IMR-90 (cell line): ENCODE measurements around the gene MRTFA. TPM values are rescaled to one million over a fixed set of nuclear protein-coding genes. Genes with fewer than 3 reads are reported as not detected.
A peak's percentile ranks its signal among the peaks of the same experiment; 100 is the strongest.

ENCODE experiments used
- ATAC-seq: fragments of 200-7000 bp; cut with Tn5 transposase; 2 replicates; pipeline ENCODE4 v1.9.1; 2020; ENCODE audit warnings: low read depth, mild to moderate bottlenecking, moderate library complexity
- BruUV-seq: library from RNA; stranded (reverse); fragments of 400-500 nt; replicated peaks from 2 replicates; lab custom pipeline; 2021; lab: Mats Ljungman, UMichigan
- CTCF ChIA-PET: fragments of 300-600 bp; formaldehyde crosslinking; extraction: SDS; loops from one replicate; lab custom pipeline; 2021; ENCODE audit warnings: antibody characterized with exemption; lab: Yijun Ruan, JAX
- POLR2A ChIA-PET: fragments of 300-600 bp; sonication (Branson Sonifier 250); formaldehyde crosslinking; loops from one replicate; lab custom pipeline; 2022; ENCODE audit warnings: antibody characterized with exemption; ENCODE audit not compliant: unreplicated experiment; lab: Charles Lee
- DNase-seq: peaks from one replicate; pipeline ENCODE4 v3.0.0; 2013
- H2AFZ ChIP-seq: replicated peaks from 2 replicates; pipeline ENCODE3; 2013; ENCODE audit warnings: low read length, mild to moderate bottlenecking; ENCODE audit not compliant: poor library complexity
- H2AK5ac ChIP-seq: 2 replicates; pipeline ENCODE4 v1.6.1; 2013; ENCODE audit warnings: low read depth, low read length, inconsistent platforms
- H2AK9ac ChIP-seq: replicated peaks from 2 replicates; pipeline ENCODE3; 2013; ENCODE audit warnings: mild to moderate bottlenecking, low read depth, low read length, moderate library complexity; ENCODE audit not compliant: poor library complexity
- H2BK120ac ChIP-seq: 2 replicates; pipeline ENCODE4 v1.6.1; 2013; ENCODE audit warnings: low read depth, low read length, inconsistent platforms
- H2BK15ac ChIP-seq: 3 replicates; pipeline ENCODE4 v1.6.1; 2013; ENCODE audit warnings: low read depth, low read length, inconsistent platforms
- H2BK20ac ChIP-seq: 2 replicates; pipeline ENCODE4 v1.6.1; 2013; ENCODE audit warnings: low read depth, mild to moderate bottlenecking, inconsistent platforms, low read length, moderate library complexity
- H2BK5ac ChIP-seq: 2 replicates; pipeline ENCODE4 v1.6.1; 2013; ENCODE audit warnings: mild to moderate bottlenecking, low read depth, low read length, inconsistent platforms; ENCODE audit not compliant: poor library complexity, severe bottlenecking
- H3K14ac ChIP-seq: replicated peaks from 2 replicates; pipeline ENCODE4 v1.6.1; 2013; ENCODE audit warnings: low read depth, low read length, inconsistent platforms
- H3K18ac ChIP-seq: 2 replicates; pipeline ENCODE4 v1.6.1; 2013; ENCODE audit warnings: low read depth, low read length, control low read depth
- H3K23ac ChIP-seq: 2 replicates; pipeline ENCODE4 v1.6.1; 2013; ENCODE audit warnings: low read depth, low read length, inconsistent platforms
- H3K27ac ChIP-seq: 2 replicates; pipeline ENCODE4 v1.5.1; 2013; ENCODE audit warnings: mild to moderate bottlenecking, control low read depth, low read length; ENCODE audit not compliant: insufficient read depth
- H3K27me3 ChIP-seq: 2 replicates; pipeline ENCODE4 v1.6.1; 2013; ENCODE audit warnings: low read length; ENCODE audit not compliant: control insufficient read depth, insufficient read depth
- H3K36me3 ChIP-seq: 2 replicates; pipeline ENCODE4 v1.6.1; 2013; ENCODE audit warnings: low read length, mixed read lengths; ENCODE audit not compliant: control insufficient read depth, insufficient read depth
- H3K4ac ChIP-seq: 2 replicates; pipeline ENCODE4 v1.6.1; 2013; ENCODE audit warnings: low read depth, low read length, inconsistent platforms
- H3K4me1 ChIP-seq: 2 replicates; pipeline ENCODE4 v1.6.1; 2013; ENCODE audit warnings: low read length, mixed read lengths; ENCODE audit not compliant: control insufficient read depth, insufficient read depth
- H3K4me2 ChIP-seq: 2 replicates; pipeline ENCODE4 v1.6.1; 2013; ENCODE audit warnings: low read depth, mild to moderate bottlenecking, control low read depth, low read length, moderate library complexity
- H3K4me3 ChIP-seq: 2 replicates; pipeline ENCODE4 v1.5.1; 2013; ENCODE audit warnings: low read depth, mild to moderate bottlenecking, control low read depth, low read length, moderate library complexity; ENCODE audit not compliant: insufficient read depth
- H3K56ac ChIP-seq: 2 replicates; pipeline ENCODE4 v1.6.1; 2013; ENCODE audit warnings: low read length, inconsistent platforms; ENCODE audit not compliant: insufficient read depth; ENCODE audit errors: extremely low read depth
- H3K79me1 ChIP-seq, 2 experiments: 2 replicates each; pipeline ENCODE4 v1.6.1; 2013; ENCODE audit warnings: low read length in 2 of 2, inconsistent platforms in 1 of 2, low read depth in 1 of 2
- H3K9ac ChIP-seq: 2 replicates; pipeline ENCODE4 v1.6.1; 2013; ENCODE audit warnings: low read depth, low read length, control low read depth
- H3K9me1 ChIP-seq: 2 replicates; pipeline ENCODE4 v1.6.1; 2013; ENCODE audit warnings: low read length, inconsistent platforms; ENCODE audit not compliant: insufficient read depth
- H3K9me3 ChIP-seq: 2 replicates; pipeline ENCODE4 v1.6.1; 2013; ENCODE audit warnings: low read length; ENCODE audit not compliant: control insufficient read depth, insufficient read depth
- H4K20me1 ChIP-seq: 2 replicates; pipeline ENCODE4 v1.6.1; 2013; ENCODE audit warnings: low read length, inconsistent platforms; ENCODE audit not compliant: insufficient read depth
- H4K5ac ChIP-seq: 2 replicates; pipeline ENCODE4 v1.6.1; 2013; ENCODE audit warnings: mild to moderate bottlenecking, low read depth, low read length, control low read depth
- H4K8ac ChIP-seq, 2 experiments: 2 replicates each; pipeline ENCODE4 v1.6.1; 2013; ENCODE audit warnings: low read depth in 2 of 2, low read length in 2 of 2, control low read depth in 1 of 2, inconsistent platforms in 1 of 2
- H4K91ac ChIP-seq: 2 replicates; pipeline ENCODE4 v1.6.1; 2013; ENCODE audit warnings: low read depth, low read length, inconsistent platforms; ENCODE audit not compliant: insufficient read depth
- BHLHE40 ChIP-seq: fragments of 150-350 bp; IDR thresholded peaks from 2 replicates; pipeline ENCODE4 v1.6.1; 2016; ENCODE audit warnings: mild to moderate bottlenecking, low read depth, low read length
- CEBPB ChIP-seq: IDR thresholded peaks from 2 replicates; pipeline ENCODE4 v1.6.1; 2012; ENCODE audit warnings: low read depth, low read length, improper control_type of control experiment
- CHD1 ChIP-seq: IDR thresholded peaks from 2 replicates; pipeline ENCODE4 v1.6.1; 2012; ENCODE audit warnings: low read depth, low read length, improper control_type of control experiment
- CTCF ChIP-seq: conservative IDR thresholded peaks from 2 replicates; pipeline ENCODE4 v1.5.1; 2012; ENCODE audit warnings: mild to moderate bottlenecking, low read depth, low read length, improper control_type of control experiment
- ELK1 ChIP-seq: fragments of 150-350 bp; IDR thresholded peaks from 2 replicates; pipeline ENCODE4 v1.6.1; 2016; ENCODE audit warnings: low read depth, mild to moderate bottlenecking, low read length, moderate library complexity, borderline replicate concordance
- FOS ChIP-seq: fragments of 150-350 bp; IDR thresholded peaks from 2 replicates; pipeline ENCODE4 v1.6.1; 2016; ENCODE audit warnings: low read depth, low read length
- MAFK ChIP-seq: IDR thresholded peaks from 2 replicates; pipeline ENCODE4 v1.6.1; 2012; ENCODE audit warnings: low read depth, low read length, improper control_type of control experiment
- MAZ ChIP-seq: IDR thresholded peaks from 2 replicates; pipeline ENCODE4 v1.6.1; 2012; ENCODE audit warnings: low read depth, mild to moderate bottlenecking, low read length, improper control_type of control experiment, moderate library complexity, borderline replicate concordance
- MXI1 ChIP-seq: IDR thresholded peaks from 2 replicates; pipeline ENCODE4 v1.6.1; 2012; ENCODE audit warnings: low read depth, mild to moderate bottlenecking, low read length, moderate library complexity, borderline replicate concordance
- NFE2L2 ChIP-seq: fragments of 150-350 bp; IDR thresholded peaks from 2 replicates; pipeline ENCODE4 v1.6.1; 2016; ENCODE audit warnings: low read depth, mild to moderate bottlenecking, low read length
- POLR2A ChIP-seq: IDR thresholded peaks from 2 replicates; pipeline ENCODE4 v1.6.1; 2012; ENCODE audit warnings: mild to moderate bottlenecking, low read depth, low read length
- RAD21 ChIP-seq: IDR thresholded peaks from 2 replicates; pipeline ENCODE4 v1.6.1; 2012; ENCODE audit warnings: low read length, improper control_type of control experiment
- RCOR1 ChIP-seq: IDR thresholded peaks from 2 replicates; pipeline ENCODE4 v1.6.1; 2012; ENCODE audit warnings: mild to moderate bottlenecking, low read length, improper control_type of control experiment; ENCODE audit not compliant: insufficient replicate concordance
- RFX5 ChIP-seq: IDR thresholded peaks from 2 replicates; pipeline ENCODE4 v1.8.0; 2012; ENCODE audit warnings: low read depth, mild to moderate bottlenecking, low read length, moderate library complexity
- SMC3 ChIP-seq: fragments of 150-350 bp; IDR thresholded peaks from 2 replicates; pipeline ENCODE4 v1.6.1; 2016; ENCODE audit warnings: low read depth, mild to moderate bottlenecking, antibody characterized with exemption, low read length, moderate library complexity
- dilution Hi-C: fragments of 300-500 bp; cut with HindIII; formaldehyde crosslinking; loops from one replicate; pipeline ENCODE4 v1.14.3; 2018; ENCODE audit warnings: low sequenced_read_pairs; ENCODE audit not compliant: unreplicated experiment
- in situ Hi-C: fragments of 300-500 bp; cut with MboI; formaldehyde crosslinking; loops from 3 replicates; pipeline ENCODE4 v1.14.3; 2019; ENCODE audit warnings: low sequenced_read_pairs, inconsistent platforms, mixed read lengths
- intact Hi-C: fragments of 100-400 bp; cut with micrococcal nuclease; formaldehyde crosslinking; loops from 2 replicates; pipeline ENCODE4 v1.10.0; 2022
- polyA plus RNA-seq, 3 experiments: library from polyadenylated mRNA; depleted of rRNA; stranded (reverse); fragments of >200 nt; gene quantifications; 2 replicates each; pipeline ENCODE4 v1.2.3, GENCODE V29; 2012; ENCODE audit warnings: low replicate concordance in 1 of 3
- total RNA-seq: library from RNA; depleted of rRNA; stranded (reverse); fragments of >200 nt; gene quantifications from 2 replicates; pipeline ENCODE4 v1.2.3, GENCODE V29; 2012
- TF ChIP-seq, protein P1 (sequence below): fragments of 150-350 bp; IDR thresholded peaks from 2 replicates; pipeline ENCODE4 v1.6.1; 2017; ENCODE audit warnings: mild to moderate bottlenecking, antibody characterized with exemption, low read length, low read depth

The MRTFA gene
- total and polyA plus RNA-seq, 2 of the 4 experiments (the other 2 are of a cell fraction), result 12.5 to 17.2 TPM

DNA sequence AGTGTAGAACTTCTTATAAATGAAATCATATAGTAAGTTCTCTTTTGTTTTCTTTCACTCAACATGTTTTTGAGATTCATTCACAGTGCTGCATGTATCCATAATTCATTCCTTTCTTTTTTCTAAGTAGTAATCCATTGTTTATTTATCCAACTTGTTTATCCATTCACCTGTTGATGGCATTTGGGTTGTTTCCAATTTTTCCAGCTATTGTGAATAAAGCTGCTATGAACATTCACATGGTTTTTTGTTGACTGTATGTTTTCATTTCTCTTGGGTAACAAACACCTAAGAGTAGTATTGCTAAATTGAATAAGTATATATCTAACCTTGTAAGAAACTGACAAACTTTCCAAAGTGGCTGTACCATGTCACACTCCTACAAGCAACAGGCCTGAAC is 23.5 kb downstream of the MRTFA start:
- H3K23ac ChIP-seq, result no peak overlapping the region
- CTCF ChIA-PET, result no interaction called here

More for the DNA sequence above, 23.5 kb downstream of the MRTFA start:
- Histone ChIP-seq H3K14ac (no peak overlapping the region), H4K91ac (no peak overlapping the region), H4K5ac (no peak overlapping the region), H2BK15ac (no peak overlapping the region), H3K4me1 (peaks cover 9% of the 10 kb centered on the region), H3K9ac (no peak overlapping the region), H3K18ac (no peak overlapping the region), H2AK9ac (no peak overlapping the region), H3K79me1 (peaks cover 10 to 75% of the 10 kb centered on the region in 2 experiments; a peak in 3 of 4 replicates), H4K8ac (no peak overlapping the region), H2AFZ (no peak overlapping the region), H3K27me3 (no peaks in the 10 kb centered on the region), H3K9me3 (no peaks in the 10 kb centered on the region), H4K20me1 (peaks cover 80% of the 10 kb centered on the region), H3K4ac (no peak overlapping the region), H2BK5ac (no peak overlapping the region), H3K4me3 (no peak overlapping the region), H3K36me3 (no peaks in the 10 kb centered on the region), H2BK20ac (no peak overlapping the region), H3K4me2 (no peak overlapping the region), H3K27ac (no peak overlapping the region), H3K56ac (no peak overlapping the region), H2BK120ac (no peak overlapping the region), H3K9me1 (peaks cover 19% of the 10 kb centered on the region), H2AK5ac (no peak overlapping the region)
- TSS peak; percentile 8 for BruUV-seq
- dilution Hi-C loops (no loop called here), in situ Hi-C loops (no loop called here), intact Hi-C loops (no loop called here)
- no peak for DNase-seq
- POLR2A ChIA-PET, result no interaction called here
- TF ChIP-seq SMC3, result no peak
- no peak for TF ChIP-seq CHD1
- TF ChIP-seq MAFK, result no peak
- no peak for TF ChIP-seq RAD21
- TF ChIP-seq POLR2A, result no peak
- no peak for TF ChIP-seq BHLHE40
- no peak for TF ChIP-seq MXI1
- no peak for TF ChIP-seq FOS
- TF ChIP-seq ELK1, result no peak
- no peak for TF ChIP-seq NFE2L2
- no peak for TF ChIP-seq CTCF
- TF ChIP-seq RCOR1, result no peak
- TF ChIP-seq, protein P1, sequence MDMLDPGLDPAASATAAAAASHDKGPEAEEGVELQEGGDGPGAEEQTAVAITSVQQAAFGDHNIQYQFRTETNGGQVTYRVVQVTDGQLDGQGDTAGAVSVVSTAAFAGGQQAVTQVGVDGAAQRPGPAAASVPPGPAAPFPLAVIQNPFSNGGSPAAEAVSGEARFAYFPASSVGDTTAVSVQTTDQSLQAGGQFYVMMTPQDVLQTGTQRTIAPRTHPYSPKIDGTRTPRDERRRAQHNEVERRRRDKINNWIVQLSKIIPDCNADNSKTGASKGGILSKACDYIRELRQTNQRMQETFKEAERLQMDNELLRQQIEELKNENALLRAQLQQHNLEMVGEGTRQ, result no peak
- no peak for TF ChIP-seq MAZ
- TF ChIP-seq RFX5, result no peak
- no peak for TF ChIP-seq CEBPB
- no peak for ATAC-seq
